Fibroblast of skin of right biceps (primary cell): ENCODE measurements around the gene CST7.
"Not testable (repeated sequence)": the region's sequence is repeated elsewhere in the genome, so short reads cannot be mapped to it uniquely, and the experiment has no call there.

Experiments used
- DNase-seq: peaks from one replicate; pipeline ENCODE4 v3.0.0-alpha.2; 2013

CST7 gene

GRCh38 chr20:24948939-24949679, at the start of gene CST7:
Gene CST7, plus strand, starts transcription at chr20:24949269. Its CDS starts 237 bp downstream, at chr20:24949506.
- DNase-seq, result peak; percentile 40

DNA sequence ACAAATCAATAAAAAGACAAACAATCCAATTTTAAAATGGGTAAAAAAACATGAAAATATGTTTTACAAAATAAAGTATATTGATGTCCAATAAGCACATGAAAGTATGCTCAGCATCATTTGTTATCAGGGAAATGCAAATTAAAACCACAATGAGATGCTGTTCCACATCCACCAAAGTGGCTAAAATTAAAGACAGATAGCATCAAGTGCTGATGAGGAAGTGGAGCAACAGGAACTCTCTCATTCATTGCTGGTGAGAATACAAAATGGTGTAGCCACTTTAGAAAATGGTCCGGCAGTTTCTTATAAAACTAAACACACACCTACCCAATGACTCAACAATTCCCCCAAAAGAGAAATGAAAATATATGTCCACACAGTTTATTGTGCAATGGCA, 42.3 kb upstream of the CST7 start:
- no peak for DNase-seq

DNA sequence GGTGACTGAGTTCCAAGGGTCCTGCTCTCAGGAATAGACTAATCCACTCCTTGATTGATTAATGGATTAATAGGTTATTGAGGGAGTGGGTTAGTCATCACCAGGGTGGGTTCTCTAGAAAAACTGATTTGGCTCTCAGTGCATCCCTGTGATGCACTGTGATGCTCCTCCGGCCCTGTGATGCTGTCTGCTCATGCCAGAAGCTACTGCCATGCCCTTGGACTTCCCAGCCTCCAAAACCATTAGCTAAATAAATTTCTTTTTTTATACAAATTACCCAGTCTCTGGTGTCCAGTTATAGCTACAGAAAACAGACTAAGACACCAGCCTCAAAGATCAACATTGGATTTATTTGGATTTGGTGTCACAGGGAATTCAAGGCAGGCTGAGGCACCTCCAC, 40.4 kb upstream of the CST7 start:
- no peak for DNase-seq

DNA sequence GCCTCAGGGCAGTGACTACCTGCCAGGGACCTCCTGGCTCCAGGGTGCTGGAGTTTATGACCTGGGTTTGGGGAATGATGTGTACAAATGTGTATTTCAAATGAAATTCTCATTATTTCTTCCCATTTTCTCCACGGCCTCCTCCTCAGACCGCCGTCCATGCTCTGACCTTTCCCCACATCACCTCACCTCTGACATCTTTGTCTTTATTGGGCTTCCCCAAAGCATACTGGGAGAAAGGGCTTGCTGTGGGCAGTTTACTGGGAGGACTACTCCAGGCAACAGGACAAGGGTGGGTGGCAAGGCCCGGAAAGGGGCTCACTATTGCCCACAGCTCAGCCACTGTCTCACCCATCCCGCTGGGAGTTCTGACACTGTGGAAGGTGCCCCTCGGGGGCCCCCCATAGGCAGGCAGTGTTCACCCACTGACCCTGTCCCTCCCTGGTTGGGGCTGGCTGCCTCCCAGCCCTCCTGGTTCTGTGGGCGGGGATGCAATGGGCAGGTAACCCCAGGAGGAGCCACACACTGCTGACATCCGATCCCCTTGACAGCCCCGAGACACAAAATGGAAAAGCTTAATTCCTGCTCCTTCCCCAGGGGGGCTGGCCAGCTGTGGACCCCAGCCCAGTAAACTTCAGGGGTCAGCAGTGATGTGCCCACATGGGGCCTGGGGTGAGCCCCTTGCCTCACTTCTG, 39.8 kb upstream of the CST7 start:
- DNase-seq, result no peak

GRCh38 chr20:24909861-24910260, 39.2 kb upstream of the CST7 start:
- no peak for DNase-seq

- DNase-seq, result no peak
These were observed 38.6 kb upstream of the CST7 start for GRCh38 chr20:24910461-24910860.

DNA sequence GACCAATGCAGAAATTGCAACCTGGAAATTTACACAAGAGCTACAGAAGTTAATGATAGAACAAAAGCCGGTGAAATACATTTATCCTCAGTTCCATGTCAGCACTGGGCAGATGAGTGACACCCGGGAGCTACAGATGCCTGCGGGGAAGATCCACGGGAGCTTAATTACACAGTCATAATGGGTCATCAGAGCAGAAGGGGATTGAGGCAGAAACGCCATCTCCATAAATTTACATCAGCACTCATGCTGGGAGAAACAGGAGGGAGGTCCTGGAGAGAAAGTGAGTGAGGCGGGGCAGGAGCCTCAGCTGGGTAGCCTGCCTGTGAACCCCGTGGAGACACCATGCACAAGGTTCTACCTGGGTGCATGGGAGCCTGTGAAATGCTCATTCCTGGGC, 37.6 kb upstream of the CST7 start:
- DNase-seq, result no peak

- no peak for DNase-seq
These were observed 36.5 kb upstream of the CST7 start for GRCh38 chr20:24912397-24913075.

DNA sequence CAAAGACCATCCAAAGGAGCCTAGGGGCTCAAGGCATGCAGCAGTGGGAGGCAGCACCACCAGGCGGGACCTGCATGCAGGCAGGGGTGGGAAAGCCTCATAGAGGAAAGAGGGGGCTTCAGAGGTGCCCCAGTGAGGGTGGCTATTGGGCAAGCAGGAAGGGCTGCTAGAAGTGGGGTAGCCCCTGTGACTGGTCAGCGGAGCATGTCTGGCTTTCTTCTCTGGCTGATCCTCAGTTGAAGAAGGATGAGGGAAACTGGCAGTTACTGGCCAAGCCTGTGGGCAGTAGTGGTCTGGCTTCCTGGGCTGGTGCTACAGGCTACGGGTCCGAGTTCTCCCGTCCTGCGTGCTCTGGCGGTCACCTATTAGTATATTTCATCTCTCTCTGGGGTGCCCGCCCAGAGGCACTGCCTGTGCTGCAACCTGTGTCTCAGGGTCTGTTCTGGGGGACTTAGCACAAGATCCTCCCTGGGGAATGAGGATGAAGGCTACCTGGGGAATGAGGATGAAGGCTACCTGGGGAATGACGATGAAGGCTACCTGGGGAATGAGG, 35.9 kb upstream of the CST7 start:
- no peak for DNase-seq

- no peak for DNase-seq
These were observed 34.5 kb upstream of the CST7 start for GRCh38 chr20:24914388-24915241.

DNA sequence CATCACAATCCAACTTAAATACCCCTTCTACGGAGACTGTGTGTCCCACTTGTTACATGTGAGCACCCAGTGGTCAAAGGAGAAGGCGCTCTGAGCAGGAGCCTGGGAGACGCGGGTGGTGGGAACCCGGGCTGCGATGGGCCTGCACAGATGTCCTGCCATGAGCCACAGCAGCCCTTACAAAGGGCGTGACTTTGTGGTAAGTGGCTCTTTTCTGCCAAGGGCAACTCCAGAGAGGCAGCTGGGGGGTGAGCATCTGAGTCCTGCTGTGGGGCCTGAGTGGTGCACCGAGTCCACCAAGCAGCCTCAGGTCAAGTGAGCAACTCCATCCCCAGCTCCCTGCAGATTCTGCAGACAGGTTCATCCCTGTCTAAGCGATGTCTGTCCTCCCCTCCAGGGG, 33.6 kb upstream of the CST7 start:
- no peak for DNase-seq

- DNase-seq, result no peak
These were observed 33.2 kb upstream of the CST7 start for GRCh38 chr20:24915892-24916291.

- DNase-seq, result no peak
These were observed 32.7 kb upstream of the CST7 start for GRCh38 chr20:24916412-24916811.

DNA sequence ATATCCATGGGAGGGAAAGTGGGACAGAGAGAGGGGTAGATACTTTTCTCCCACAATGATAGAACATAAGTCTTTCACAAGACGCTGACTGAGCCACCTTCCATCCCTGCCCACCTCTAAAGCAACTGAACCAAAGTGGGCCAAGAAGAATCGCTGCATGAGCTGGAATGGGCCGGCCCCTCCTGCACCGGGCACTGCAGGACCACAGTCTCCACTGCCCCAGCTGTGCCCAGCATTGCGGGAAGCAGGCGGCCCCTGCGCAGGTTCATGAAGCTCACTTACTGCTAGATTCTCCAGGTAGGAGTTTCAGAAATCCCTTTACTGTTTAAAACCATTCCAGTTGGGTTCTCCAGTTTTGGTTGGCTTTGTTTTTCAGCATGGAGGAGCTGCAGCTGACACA, 32.0 kb upstream of the CST7 start:
- no peak for DNase-seq

GRCh38 chr20:24917797-24918578, 31.1 kb upstream of the CST7 start:
- peak; percentile 75 for DNase-seq

DNA sequence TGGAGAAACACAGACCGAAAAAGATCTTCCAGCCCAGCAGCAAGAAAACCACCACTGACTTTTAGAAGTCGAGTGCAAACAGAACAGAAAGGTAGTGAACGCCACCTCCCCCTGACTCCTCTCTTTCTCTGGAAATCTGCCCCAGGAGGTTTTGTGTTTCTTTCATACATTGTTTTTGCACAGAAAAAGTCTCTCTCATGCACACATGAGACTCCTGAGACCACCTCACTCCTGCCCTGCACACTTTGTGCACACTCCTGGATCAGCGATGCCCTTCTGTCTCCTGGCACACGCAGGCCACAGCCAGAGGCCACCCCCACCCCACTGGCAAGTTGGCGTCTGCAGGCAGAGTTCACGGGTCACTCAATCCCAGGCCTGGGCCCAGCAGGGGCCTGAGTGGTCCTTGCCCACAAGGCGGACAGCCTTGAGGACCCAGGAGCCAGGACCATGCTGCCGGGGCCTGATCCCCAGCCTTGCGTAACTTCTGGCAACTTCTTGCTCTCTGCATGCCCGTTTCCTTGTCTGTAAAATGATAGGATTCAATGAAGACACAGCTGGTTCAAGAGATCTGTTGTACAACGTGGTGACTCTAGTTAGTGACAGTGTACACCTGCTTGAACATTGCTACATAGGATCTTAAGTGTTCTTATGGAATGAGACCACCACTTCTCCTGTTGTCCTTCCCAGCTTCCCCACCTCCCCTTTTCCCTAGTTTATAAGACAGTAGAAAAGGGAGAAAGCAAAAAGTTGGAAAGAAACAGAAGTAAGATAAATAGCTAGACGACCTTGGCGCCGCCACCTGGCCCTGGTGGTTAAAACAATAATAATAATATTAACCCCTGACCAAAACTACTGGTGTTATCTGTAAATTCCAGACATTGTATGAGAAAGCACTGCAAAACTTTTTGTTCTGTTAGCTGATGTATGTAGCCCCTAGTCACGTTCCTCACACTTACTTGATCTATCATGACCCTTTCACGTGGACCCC, 30.2 kb upstream of the CST7 start:
- no peak for DNase-seq

DNA sequence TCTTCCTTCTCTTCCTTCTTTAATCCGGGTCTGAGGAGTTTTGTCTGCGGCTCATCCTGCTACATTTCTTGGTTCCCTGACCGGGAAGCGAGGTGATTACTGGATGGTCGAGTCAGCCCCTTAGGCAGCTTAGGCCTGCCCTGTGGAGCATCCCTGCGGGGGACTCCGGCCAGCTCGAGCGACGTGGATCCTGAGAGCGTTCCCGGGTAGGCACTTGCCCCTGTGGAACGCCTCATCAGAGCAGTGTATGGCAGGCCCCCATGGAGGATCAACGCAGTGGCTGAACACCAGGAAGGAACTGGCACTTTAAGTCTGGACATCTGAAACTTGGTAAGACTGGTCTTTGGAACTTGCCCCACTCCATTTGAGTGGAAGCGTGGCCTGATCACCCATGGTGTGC, 29.4 kb upstream of the CST7 start:
- DNase-seq, result not testable (repeated sequence)

GRCh38 chr20:24920706-24921105, 28.4 kb upstream of the CST7 start:
- not testable (repeated sequence) for DNase-seq

GRCh38 chr20:24929259-24929658, 19.8 kb upstream of the CST7 start:
- DNase-seq, result not testable (repeated sequence)
